Measurements from ENCODE around the gene BNIP5. TPM values are rescaled to one million over a fixed set of nuclear protein-coding genes. Genes with fewer than 3 reads are reported as not detected.

BNIP5 gene
- total RNA-seq, 4 donors from 2014 or later: not detected

DNA sequence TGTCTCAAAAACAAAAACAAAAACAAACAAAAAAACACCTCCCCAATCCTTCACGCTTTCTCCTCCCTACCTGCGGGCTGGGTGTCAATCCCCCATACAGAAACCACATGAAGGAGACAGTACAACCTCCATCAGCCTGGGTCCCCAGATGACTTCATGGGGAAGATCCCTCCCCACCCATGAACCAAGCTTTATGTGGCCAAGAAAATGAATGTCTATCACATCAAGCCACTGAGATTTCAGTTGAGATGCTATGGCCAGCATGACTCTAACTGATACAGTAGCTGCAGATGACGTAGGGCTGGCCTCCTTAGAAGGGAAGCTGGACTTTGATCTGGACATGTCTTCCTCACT, 21.2 kb upstream of the BNIP5 start:
- Histone ChIP-seq H3K27me3 (no peaks in the 10 kb centered on the region), H3K36me3 (no peaks in the 10 kb centered on the region), H3K4me1 (peaks cover 11 to 28% (median 23%) of the 10 kb centered on the region in 4 donors), H3K4me3 (no peak overlapping the region), H3K9me3 (no peaks in the 10 kb centered on the region), H3K27ac (replicated peaks in 1 of 4) (no peak overlapping the region)
- DNase-seq (ENCODE audit: extremely low spot score): no peak
- TF ChIP-seq POLR2A (IDR thresholded peaks at IDR 0.05; ENCODE audit: low read depth) (no peak), EP300 (IDR thresholded peaks at IDR 0.05) (no peak), POLR2AphosphoS5 (IDR thresholded peaks at IDR 0.05) (no peak)
- TF ChIP-seq, protein P1, sequence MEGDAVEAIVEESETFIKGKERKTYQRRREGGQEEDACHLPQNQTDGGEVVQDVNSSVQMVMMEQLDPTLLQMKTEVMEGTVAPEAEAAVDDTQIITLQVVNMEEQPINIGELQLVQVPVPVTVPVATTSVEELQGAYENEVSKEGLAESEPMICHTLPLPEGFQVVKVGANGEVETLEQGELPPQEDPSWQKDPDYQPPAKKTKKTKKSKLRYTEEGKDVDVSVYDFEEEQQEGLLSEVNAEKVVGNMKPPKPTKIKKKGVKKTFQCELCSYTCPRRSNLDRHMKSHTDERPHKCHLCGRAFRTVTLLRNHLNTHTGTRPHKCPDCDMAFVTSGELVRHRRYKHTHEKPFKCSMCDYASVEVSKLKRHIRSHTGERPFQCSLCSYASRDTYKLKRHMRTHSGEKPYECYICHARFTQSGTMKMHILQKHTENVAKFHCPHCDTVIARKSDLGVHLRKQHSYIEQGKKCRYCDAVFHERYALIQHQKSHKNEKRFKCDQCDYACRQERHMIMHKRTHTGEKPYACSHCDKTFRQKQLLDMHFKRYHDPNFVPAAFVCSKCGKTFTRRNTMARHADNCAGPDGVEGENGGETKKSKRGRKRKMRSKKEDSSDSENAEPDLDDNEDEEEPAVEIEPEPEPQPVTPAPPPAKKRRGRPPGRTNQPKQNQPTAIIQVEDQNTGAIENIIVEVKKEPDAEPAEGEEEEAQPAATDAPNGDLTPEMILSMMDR (IDR thresholded peaks at IDR 0.05): no peak
- intact Hi-C loops (cut with DNase I): loop anchor here (2.0 to 10.0 kb wide), 2 partner anchors 57 to 233 kb away; no protein-coding TSS in a partner anchor
- 82% methylated on average over 3 of the region's 3 CpGs for WGBS

GRCh38 chr6:36355819-36356218, 19.1 kb upstream of the BNIP5 start:
- Histone ChIP-seq H3K4me1 (peaks cover 17 to 28% (median 24%) of the 10 kb centered on the region in 4 donors), H3K4me3 (no peak overlapping the region), H3K27me3 (peaks cover 0 to 4% (median 0%) of the 10 kb centered on the region in 4 donors), H3K36me3 (no peaks in the 10 kb centered on the region), H3K9me3 (no peaks in the 10 kb centered on the region), H3K27ac (replicated peaks in 1 of 4) (no peak overlapping the region)
- 86% methylated on average over 4 of the region's 4 CpGs for WGBS
- no peak for TF ChIP-seq EP300 (IDR thresholded peaks at IDR 0.05)
- no peak for TF ChIP-seq POLR2AphosphoS5 (IDR thresholded peaks at IDR 0.05)
- TF ChIP-seq, protein P1 (IDR thresholded peaks at IDR 0.05): no peak
- no peak for TF ChIP-seq POLR2A (IDR thresholded peaks at IDR 0.05; ENCODE audit: low read depth)
- intact Hi-C loops (cut with DNase I): loop anchor here (10.0 kb wide), 1 partner anchor 231 kb away; no protein-coding TSS in a partner anchor
- no peak for DNase-seq (ENCODE audit: extremely low spot score)

DNA sequence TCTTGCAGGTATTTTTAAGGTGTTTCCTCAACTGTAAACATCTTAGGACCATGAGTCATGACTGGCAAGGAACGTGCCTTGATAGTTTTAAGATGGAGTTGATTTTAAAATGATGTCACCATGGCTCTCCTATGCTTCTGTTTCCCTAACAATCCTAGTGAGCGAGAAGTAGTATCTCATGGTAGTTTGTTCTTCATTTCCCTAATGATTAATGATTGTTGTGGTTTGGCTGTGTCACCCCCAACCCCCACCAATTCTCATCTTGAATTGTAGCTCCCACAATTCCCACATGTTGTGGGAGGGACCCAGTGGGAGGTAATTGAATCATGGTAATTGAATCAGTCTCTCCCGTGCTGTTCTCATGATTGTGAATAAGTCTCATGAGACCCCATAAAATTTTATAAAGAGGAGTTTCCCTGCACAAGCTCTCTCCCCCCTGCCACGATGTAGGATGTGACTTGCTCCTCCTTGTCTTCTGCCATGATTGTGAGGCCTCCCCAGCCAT, 16.8 kb upstream of the BNIP5 start:
- H3K27ac ChIP-seq (replicated peaks in 1 of 4): no peak overlapping the region
- H3K27me3 ChIP-seq: peaks cover 0 to 4% (median 0%) of the 10 kb centered on the region in 4 donors
- H3K4me1 ChIP-seq: peaks cover 7 to 16% (median 11%) of the 10 kb centered on the region in 4 donors
- H3K9me3 ChIP-seq: no peaks in the 10 kb centered on the region
- 64% methylated on average over 4 of the region's 4 CpGs for WGBS
- H3K4me3 ChIP-seq: no peak overlapping the region
- DNase-seq (ENCODE audit: extremely low spot score): no peak
- TF ChIP-seq POLR2A (IDR thresholded peaks at IDR 0.05; ENCODE audit: low read depth): no peak
- TF ChIP-seq, protein P1 (IDR thresholded peaks at IDR 0.05): no peak
- TF ChIP-seq POLR2AphosphoS5 (IDR thresholded peaks at IDR 0.05): no peak
- no peak for TF ChIP-seq EP300 (IDR thresholded peaks at IDR 0.05)
- H3K36me3 ChIP-seq: no peaks in the 10 kb centered on the region
- intact Hi-C loops (cut with DNase I): loop anchor here (10.0 kb wide), 1 partner anchor 229 kb away; no protein-coding TSS in a partner anchor

DNA sequence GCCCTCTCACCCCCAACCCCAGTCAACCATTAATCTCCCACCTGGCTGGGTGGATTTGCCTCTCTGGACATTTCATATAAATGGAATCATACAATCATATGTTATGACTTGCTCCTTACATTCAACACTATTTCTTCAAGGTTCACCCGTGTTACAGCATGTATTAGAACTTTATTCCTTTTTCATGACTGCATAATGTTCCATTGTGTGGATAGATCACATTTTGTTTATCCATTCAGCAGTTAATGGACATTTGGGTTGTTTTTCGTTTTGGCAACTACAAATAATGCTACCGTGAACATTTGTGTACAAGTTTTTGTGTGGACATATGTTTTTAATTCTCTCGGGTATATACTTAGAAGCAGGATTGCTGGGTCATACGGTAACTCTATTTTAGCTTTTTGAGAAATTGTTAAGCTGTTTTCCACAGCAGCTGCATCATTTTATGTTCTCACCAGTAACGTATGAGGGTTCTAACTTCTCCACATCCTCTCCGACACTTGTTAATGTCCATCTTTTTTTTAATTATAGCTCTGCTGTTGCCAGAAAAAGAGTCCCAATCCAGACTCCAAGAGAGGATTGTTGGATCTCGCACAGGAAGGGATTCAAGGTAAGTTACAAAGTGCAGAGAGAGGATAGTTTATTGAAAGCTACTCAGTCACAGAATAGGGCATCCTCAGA, 15.9 kb upstream of the BNIP5 start:
- intact Hi-C loops (cut with DNase I): loop anchor here (10.0 kb wide), 1 partner anchor 228 kb away; no protein-coding TSS in a partner anchor
- H3K4me3 ChIP-seq: no peak overlapping the region
- TF ChIP-seq POLR2AphosphoS5 (IDR thresholded peaks at IDR 0.05) (no peak), POLR2A (IDR thresholded peaks at IDR 0.05; ENCODE audit: low read depth) (no peak), EP300 (IDR thresholded peaks at IDR 0.05) (no peak)
- TF ChIP-seq, protein P1 (IDR thresholded peaks at IDR 0.05): no peak
- no peak overlapping the region for H3K27ac ChIP-seq (replicated peaks in 1 of 4)
- H3K9me3 ChIP-seq: no peaks in the 10 kb centered on the region
- H3K4me1 ChIP-seq: peaks cover 0 to 13% (median 5%) of the 10 kb centered on the region in 4 donors
- WGBS: 84% methylated on average over 8 of the region's 8 CpGs
- no peak for DNase-seq (ENCODE audit: extremely low spot score)
- peaks cover 0 to 4% (median 0%) of the 10 kb centered on the region in 4 donors for H3K27me3 ChIP-seq
- H3K36me3 ChIP-seq: no peaks in the 10 kb centered on the region

All from esophagus muscularis mucosa (tissue), 4 donors.